IMR-90 (cell line): Measurements from ENCODE around the gene DDX60. TPM values are rescaled to one million over a fixed set of nuclear protein-coding genes. Genes with fewer than 3 reads are reported as not detected.

Experiments used
- ATAC-seq: fragments of 200-7000 bp; cut with Tn5 transposase; 2 replicates; pipeline ENCODE4 v1.9.1; 2020; ENCODE audit warnings: low read depth, mild to moderate bottlenecking, moderate library complexity
- BruUV-seq: library from RNA; stranded (reverse); fragments of 400-500 nt; replicated peaks from 2 replicates; lab custom pipeline; 2021; lab: Mats Ljungman, UMichigan
- CTCF ChIA-PET: fragments of 300-600 bp; formaldehyde crosslinking; extraction: SDS; loops from one replicate; lab custom pipeline; 2021; ENCODE audit warnings: antibody characterized with exemption; lab: Yijun Ruan, JAX
- POLR2A ChIA-PET: fragments of 300-600 bp; sonication (Branson Sonifier 250); formaldehyde crosslinking; loops from one replicate; lab custom pipeline; 2022; ENCODE audit warnings: antibody characterized with exemption; ENCODE audit not compliant: unreplicated experiment; lab: Charles Lee
- DNase-seq: peaks from one replicate; pipeline ENCODE4 v3.0.0; 2013
- H2AFZ ChIP-seq: replicated peaks from 2 replicates; pipeline ENCODE3; 2013; ENCODE audit warnings: low read length, mild to moderate bottlenecking; ENCODE audit not compliant: poor library complexity
- H2AK5ac ChIP-seq: 2 replicates; pipeline ENCODE4 v1.6.1; 2013; ENCODE audit warnings: low read depth, low read length, inconsistent platforms
- H2AK9ac ChIP-seq: replicated peaks from 2 replicates; pipeline ENCODE3; 2013; ENCODE audit warnings: mild to moderate bottlenecking, low read depth, low read length, moderate library complexity; ENCODE audit not compliant: poor library complexity
- H2BK120ac ChIP-seq: 2 replicates; pipeline ENCODE4 v1.6.1; 2013; ENCODE audit warnings: low read depth, low read length, inconsistent platforms
- H2BK15ac ChIP-seq: 3 replicates; pipeline ENCODE4 v1.6.1; 2013; ENCODE audit warnings: low read depth, low read length, inconsistent platforms
- H2BK20ac ChIP-seq: 2 replicates; pipeline ENCODE4 v1.6.1; 2013; ENCODE audit warnings: low read depth, mild to moderate bottlenecking, inconsistent platforms, low read length, moderate library complexity
- H2BK5ac ChIP-seq: 2 replicates; pipeline ENCODE4 v1.6.1; 2013; ENCODE audit warnings: mild to moderate bottlenecking, low read depth, low read length, inconsistent platforms; ENCODE audit not compliant: poor library complexity, severe bottlenecking
- H3K14ac ChIP-seq: replicated peaks from 2 replicates; pipeline ENCODE4 v1.6.1; 2013; ENCODE audit warnings: low read depth, low read length, inconsistent platforms
- H3K18ac ChIP-seq: 2 replicates; pipeline ENCODE4 v1.6.1; 2013; ENCODE audit warnings: low read depth, low read length, control low read depth
- H3K23ac ChIP-seq: 2 replicates; pipeline ENCODE4 v1.6.1; 2013; ENCODE audit warnings: low read depth, low read length, inconsistent platforms
- H3K27ac ChIP-seq: 2 replicates; pipeline ENCODE4 v1.5.1; 2013; ENCODE audit warnings: mild to moderate bottlenecking, control low read depth, low read length; ENCODE audit not compliant: insufficient read depth
- H3K27me3 ChIP-seq: 2 replicates; pipeline ENCODE4 v1.6.1; 2013; ENCODE audit warnings: low read length; ENCODE audit not compliant: control insufficient read depth, insufficient read depth
- H3K36me3 ChIP-seq: 2 replicates; pipeline ENCODE4 v1.6.1; 2013; ENCODE audit warnings: low read length, mixed read lengths; ENCODE audit not compliant: control insufficient read depth, insufficient read depth
- H3K4ac ChIP-seq: 2 replicates; pipeline ENCODE4 v1.6.1; 2013; ENCODE audit warnings: low read depth, low read length, inconsistent platforms
- H3K4me1 ChIP-seq: 2 replicates; pipeline ENCODE4 v1.6.1; 2013; ENCODE audit warnings: low read length, mixed read lengths; ENCODE audit not compliant: control insufficient read depth, insufficient read depth
- H3K4me2 ChIP-seq: 2 replicates; pipeline ENCODE4 v1.6.1; 2013; ENCODE audit warnings: low read depth, mild to moderate bottlenecking, control low read depth, low read length, moderate library complexity
- H3K4me3 ChIP-seq: 2 replicates; pipeline ENCODE4 v1.5.1; 2013; ENCODE audit warnings: low read depth, mild to moderate bottlenecking, control low read depth, low read length, moderate library complexity; ENCODE audit not compliant: insufficient read depth
- H3K56ac ChIP-seq: 2 replicates; pipeline ENCODE4 v1.6.1; 2013; ENCODE audit warnings: low read length, inconsistent platforms; ENCODE audit not compliant: insufficient read depth; ENCODE audit errors: extremely low read depth
- H3K79me1 ChIP-seq, 2 experiments: 2 replicates each; pipeline ENCODE4 v1.6.1; 2013; ENCODE audit warnings: low read length in 2 of 2, inconsistent platforms in 1 of 2, low read depth in 1 of 2
- H3K9ac ChIP-seq: 2 replicates; pipeline ENCODE4 v1.6.1; 2013; ENCODE audit warnings: low read depth, low read length, control low read depth
- H3K9me1 ChIP-seq: 2 replicates; pipeline ENCODE4 v1.6.1; 2013; ENCODE audit warnings: low read length, inconsistent platforms; ENCODE audit not compliant: insufficient read depth
- H3K9me3 ChIP-seq: 2 replicates; pipeline ENCODE4 v1.6.1; 2013; ENCODE audit warnings: low read length; ENCODE audit not compliant: control insufficient read depth, insufficient read depth
- H4K20me1 ChIP-seq: 2 replicates; pipeline ENCODE4 v1.6.1; 2013; ENCODE audit warnings: low read length, inconsistent platforms; ENCODE audit not compliant: insufficient read depth
- H4K5ac ChIP-seq: 2 replicates; pipeline ENCODE4 v1.6.1; 2013; ENCODE audit warnings: mild to moderate bottlenecking, low read depth, low read length, control low read depth
- H4K8ac ChIP-seq, 2 experiments: 2 replicates each; pipeline ENCODE4 v1.6.1; 2013; ENCODE audit warnings: low read depth in 2 of 2, low read length in 2 of 2, control low read depth in 1 of 2, inconsistent platforms in 1 of 2
- H4K91ac ChIP-seq: 2 replicates; pipeline ENCODE4 v1.6.1; 2013; ENCODE audit warnings: low read depth, low read length, inconsistent platforms; ENCODE audit not compliant: insufficient read depth
- CEBPB ChIP-seq: IDR thresholded peaks from 2 replicates; pipeline ENCODE4 v1.6.1; 2012; ENCODE audit warnings: low read depth, low read length, improper control_type of control experiment
- CHD1 ChIP-seq: IDR thresholded peaks from 2 replicates; pipeline ENCODE4 v1.6.1; 2012; ENCODE audit warnings: low read depth, low read length, improper control_type of control experiment
- CTCF ChIP-seq: conservative IDR thresholded peaks from 2 replicates; pipeline ENCODE4 v1.5.1; 2012; ENCODE audit warnings: mild to moderate bottlenecking, low read depth, low read length, improper control_type of control experiment
- FOS ChIP-seq: fragments of 150-350 bp; IDR thresholded peaks from 2 replicates; pipeline ENCODE4 v1.6.1; 2016; ENCODE audit warnings: low read depth, low read length
- MAFK ChIP-seq: IDR thresholded peaks from 2 replicates; pipeline ENCODE4 v1.6.1; 2012; ENCODE audit warnings: low read depth, low read length, improper control_type of control experiment
- MXI1 ChIP-seq: IDR thresholded peaks from 2 replicates; pipeline ENCODE4 v1.6.1; 2012; ENCODE audit warnings: low read depth, mild to moderate bottlenecking, low read length, moderate library complexity, borderline replicate concordance
- NFE2L2 ChIP-seq: fragments of 150-350 bp; IDR thresholded peaks from 2 replicates; pipeline ENCODE4 v1.6.1; 2016; ENCODE audit warnings: low read depth, mild to moderate bottlenecking, low read length
- RFX5 ChIP-seq: IDR thresholded peaks from 2 replicates; pipeline ENCODE4 v1.8.0; 2012; ENCODE audit warnings: low read depth, mild to moderate bottlenecking, low read length, moderate library complexity
- WGBS, 2 experiments: methylation state at CpG; one replicate each; pipeline versions ENCODE4 v1.1.5 to v1.1.7; 2013; ENCODE audit warnings: missing lambda C conversion rate in 2 of 2; ENCODE audit not compliant: insufficient read length in 1 of 2; ENCODE audit errors: extremely low coverage in 2 of 2; 5-methylcytosine and 5-hydroxymethylcytosine counted together
- dilution Hi-C: fragments of 300-500 bp; cut with HindIII; formaldehyde crosslinking; loops from one replicate; pipeline ENCODE4 v1.14.3; 2018; ENCODE audit warnings: low sequenced_read_pairs; ENCODE audit not compliant: unreplicated experiment
- in situ Hi-C: fragments of 300-500 bp; cut with MboI; formaldehyde crosslinking; loops from 3 replicates; pipeline ENCODE4 v1.14.3; 2019; ENCODE audit warnings: low sequenced_read_pairs, inconsistent platforms, mixed read lengths
- intact Hi-C: fragments of 100-400 bp; cut with micrococcal nuclease; formaldehyde crosslinking; loops from 2 replicates; pipeline ENCODE4 v1.10.0; 2022
- polyA plus RNA-seq, 3 experiments: library from polyadenylated mRNA; depleted of rRNA; stranded (reverse); fragments of >200 nt; gene quantifications; 2 replicates each; pipeline ENCODE4 v1.2.3, GENCODE V29; 2012; ENCODE audit warnings: low replicate concordance in 1 of 3
- total RNA-seq: library from RNA; depleted of rRNA; stranded (reverse); fragments of >200 nt; gene quantifications from 2 replicates; pipeline ENCODE4 v1.2.3, GENCODE V29; 2012
- TF ChIP-seq, protein P1 (sequence below): fragments of 150-350 bp; IDR thresholded peaks from 2 replicates; pipeline ENCODE4 v1.6.1; 2017; ENCODE audit warnings: mild to moderate bottlenecking, antibody characterized with exemption, low read length, low read depth

DDX60 gene
- total and polyA plus RNA-seq, 2 of the 4 experiments (the other 2 are of a cell fraction) = 3.1 to 6.6 TPM

DNA sequence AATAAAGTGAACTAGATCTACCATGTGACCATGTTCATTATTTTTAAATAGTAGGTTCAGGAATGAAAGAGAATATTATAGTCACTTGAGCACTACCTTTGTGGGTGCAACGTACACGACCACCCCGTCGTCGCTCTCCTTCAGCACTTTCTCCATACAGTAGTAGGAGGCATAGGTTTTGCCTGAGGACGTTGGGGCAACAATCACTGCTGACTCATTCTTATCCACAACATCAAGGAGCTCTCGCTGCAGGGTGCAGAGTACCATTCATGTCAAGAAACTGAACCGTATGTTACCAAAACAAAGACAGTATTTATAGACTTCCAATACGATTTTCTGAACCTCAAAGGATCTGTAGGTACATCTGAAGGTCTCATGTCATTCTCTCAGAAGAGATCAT lies 44.7 kb downstream of the DDX60 start:
- Histone ChIP-seq H2AK9ac (no peak overlapping the region), H3K18ac (no peak overlapping the region), H4K91ac (no peak overlapping the region), H2AK5ac (no peak overlapping the region), H3K14ac (no peak overlapping the region), H4K5ac (no peak overlapping the region), H3K27ac (no peak overlapping the region), H2BK15ac (no peak overlapping the region), H2BK120ac (no peak overlapping the region), H3K56ac (no peak overlapping the region), H3K36me3 (no peaks in the 10 kb centered on the region), H4K8ac (no peak overlapping the region), H3K9me1 (no peaks in the 10 kb centered on the region), H3K4me3 (no peak overlapping the region), H3K9ac (no peak overlapping the region), H3K4ac (no peak overlapping the region), H3K23ac (no peak overlapping the region), H4K20me1 (no peaks in the 10 kb centered on the region), H2BK20ac (no peak overlapping the region), H3K79me1 (no peaks in the 10 kb centered on the region), H3K4me1 (no peaks in the 10 kb centered on the region), H3K9me3 (no peaks in the 10 kb centered on the region), H3K4me2 (no peak overlapping the region), H3K27me3 (no peaks in the 10 kb centered on the region), H2AFZ (no peak overlapping the region), H2BK5ac (no peak overlapping the region)
- ATAC-seq (no peak), DNase-seq (no peak)
- TF ChIP-seq FOS (no peak), CEBPB (no peak), MXI1 (no peak), MAFK (no peak), CTCF (no peak), RFX5 (no peak), CHD1 (no peak), NFE2L2 (no peak)
- TF ChIP-seq, protein P1, sequence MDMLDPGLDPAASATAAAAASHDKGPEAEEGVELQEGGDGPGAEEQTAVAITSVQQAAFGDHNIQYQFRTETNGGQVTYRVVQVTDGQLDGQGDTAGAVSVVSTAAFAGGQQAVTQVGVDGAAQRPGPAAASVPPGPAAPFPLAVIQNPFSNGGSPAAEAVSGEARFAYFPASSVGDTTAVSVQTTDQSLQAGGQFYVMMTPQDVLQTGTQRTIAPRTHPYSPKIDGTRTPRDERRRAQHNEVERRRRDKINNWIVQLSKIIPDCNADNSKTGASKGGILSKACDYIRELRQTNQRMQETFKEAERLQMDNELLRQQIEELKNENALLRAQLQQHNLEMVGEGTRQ = no peak
- POLR2A ChIA-PET = no interaction called here
- intact Hi-C loops = no loop called here
- WGBS, 2 experiments = 100% methylated on average over 1 of the region's 9 CpGs; no CpG with 5 or more reads in 1 of the 2 experiments
- dilution Hi-C loops = no loop called here
- in situ Hi-C loops = no loop called here
- CTCF ChIA-PET = no interaction called here
- no TSS peak for BruUV-seq
